Right atrium auricular region (tissue), 2 donors: ENCODE results near the gene ZNF778. TPM values are rescaled to one million over a fixed set of nuclear protein-coding genes. Genes with fewer than 3 reads are reported as not detected.

Experiments used
- DNase-seq: peaks from one replicate; pipeline ENCODE4 v3.0.0-alpha.2; 2019; ENCODE audit warnings: low spot score
- H3K27ac ChIP-seq, 2 donors: fragments of 200-600 bp; sonication (generic); 1 replicate in 1 of 2; 2 replicates in 1 of 2; pipeline ENCODE4 v1.5.1; 2016 to 2019
- H3K27me3 ChIP-seq, 2 donors: fragments of 200-600 bp; sonication (generic); one replicate each; pipeline versions ENCODE4 v1.5.1 to v1.6.0; 2017 to 2019
- H3K36me3 ChIP-seq: fragments of 200-600 bp; sonication (generic); one replicate; pipeline ENCODE4 v1.5.1; 2016
- H3K4me1 ChIP-seq, 2 donors: fragments of 200-600 bp; sonication (generic); one replicate each; pipeline versions ENCODE4 v1.5.1 to v1.6.0; 2017 to 2019
- H3K4me3 ChIP-seq, 2 donors: fragments of 200-600 bp; sonication (generic); 1 replicate in 1 of 2; 2 replicates in 1 of 2; pipeline ENCODE4 v1.5.1; 2017 to 2019; ENCODE audit warnings: mild to moderate bottlenecking in 1 of 2, moderate library complexity in 1 of 2
- H3K9me3 ChIP-seq, 2 donors: fragments of 200-600 bp; sonication (generic); one replicate each; pipeline ENCODE4 v1.5.1; 2019
- total RNA-seq, 2 donors: library from RNA; depleted of rRNA; stranded (reverse); fragments of >200 nt; gene quantifications; one replicate each; pipeline ENCODE4 v1.1.0, GENCODE V29; 2016
- TF ChIP-seq, protein P1 (sequence below), 2 donors: fragments of 200-600 bp; sonication (generic); IDR thresholded peaks; one replicate each; pipeline ENCODE4 v1.5.1; 2019; ENCODE audit warnings: antibody characterized with exemption in 2 of 2

The ZNF778 gene
- total RNA-seq, 2 donors from 2014 or later, result 5.7 to 8.0 TPM

DNA sequence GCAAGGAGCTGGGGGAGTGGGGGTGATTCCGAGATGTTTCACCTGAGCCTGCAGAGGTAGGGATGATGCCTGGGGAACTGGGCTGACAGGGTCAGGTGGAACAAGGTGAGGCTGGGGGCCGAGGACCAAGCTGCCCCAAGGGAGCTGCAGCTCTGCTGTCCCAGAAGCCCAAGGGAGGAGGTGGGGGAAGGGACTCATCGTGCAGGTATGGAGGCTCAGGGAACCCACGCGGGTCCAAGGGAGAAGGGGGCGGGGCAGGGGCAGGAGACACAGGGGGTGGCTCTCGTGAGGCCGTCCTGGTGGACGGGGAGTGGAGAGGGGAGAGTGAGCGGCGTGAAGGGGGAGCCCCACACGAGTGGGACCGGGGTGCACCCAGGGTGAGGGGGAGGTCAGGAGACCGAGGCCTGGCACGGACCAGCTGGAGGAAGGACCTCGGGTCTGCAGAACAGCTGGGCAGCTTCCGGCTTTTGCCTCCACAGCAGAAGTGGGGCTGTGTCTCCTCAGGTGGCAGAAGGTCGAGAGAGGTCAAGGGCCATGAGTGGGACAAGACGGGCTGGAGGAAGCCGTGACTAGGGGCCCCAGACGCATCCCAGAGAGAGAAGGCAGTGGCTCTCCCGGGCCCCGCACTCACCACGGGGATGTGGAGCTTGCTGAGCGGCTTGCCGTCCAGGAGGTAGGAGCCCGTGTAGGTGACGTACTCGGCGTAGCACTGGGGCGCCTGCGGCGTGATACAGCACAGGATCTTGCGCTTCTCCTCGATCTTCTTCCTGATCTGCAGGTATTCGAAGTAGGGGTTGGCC is 61.1 kb downstream of the ZNF778 start:
- TF ChIP-seq, protein P1, sequence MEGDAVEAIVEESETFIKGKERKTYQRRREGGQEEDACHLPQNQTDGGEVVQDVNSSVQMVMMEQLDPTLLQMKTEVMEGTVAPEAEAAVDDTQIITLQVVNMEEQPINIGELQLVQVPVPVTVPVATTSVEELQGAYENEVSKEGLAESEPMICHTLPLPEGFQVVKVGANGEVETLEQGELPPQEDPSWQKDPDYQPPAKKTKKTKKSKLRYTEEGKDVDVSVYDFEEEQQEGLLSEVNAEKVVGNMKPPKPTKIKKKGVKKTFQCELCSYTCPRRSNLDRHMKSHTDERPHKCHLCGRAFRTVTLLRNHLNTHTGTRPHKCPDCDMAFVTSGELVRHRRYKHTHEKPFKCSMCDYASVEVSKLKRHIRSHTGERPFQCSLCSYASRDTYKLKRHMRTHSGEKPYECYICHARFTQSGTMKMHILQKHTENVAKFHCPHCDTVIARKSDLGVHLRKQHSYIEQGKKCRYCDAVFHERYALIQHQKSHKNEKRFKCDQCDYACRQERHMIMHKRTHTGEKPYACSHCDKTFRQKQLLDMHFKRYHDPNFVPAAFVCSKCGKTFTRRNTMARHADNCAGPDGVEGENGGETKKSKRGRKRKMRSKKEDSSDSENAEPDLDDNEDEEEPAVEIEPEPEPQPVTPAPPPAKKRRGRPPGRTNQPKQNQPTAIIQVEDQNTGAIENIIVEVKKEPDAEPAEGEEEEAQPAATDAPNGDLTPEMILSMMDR (IDR thresholded peaks at IDR 0.05), result no peak
- Histone ChIP-seq H3K4me3 (no peak overlapping the region), H3K27me3 (no peaks in the 10 kb centered on the region), H3K36me3 (peaks cover 79% of the 10 kb centered on the region), H3K9me3 (no peaks in the 10 kb centered on the region), H3K4me1 (no peaks in the 10 kb centered on the region), H3K27ac (no peak overlapping the region)
- no peak for DNase-seq

DNA sequence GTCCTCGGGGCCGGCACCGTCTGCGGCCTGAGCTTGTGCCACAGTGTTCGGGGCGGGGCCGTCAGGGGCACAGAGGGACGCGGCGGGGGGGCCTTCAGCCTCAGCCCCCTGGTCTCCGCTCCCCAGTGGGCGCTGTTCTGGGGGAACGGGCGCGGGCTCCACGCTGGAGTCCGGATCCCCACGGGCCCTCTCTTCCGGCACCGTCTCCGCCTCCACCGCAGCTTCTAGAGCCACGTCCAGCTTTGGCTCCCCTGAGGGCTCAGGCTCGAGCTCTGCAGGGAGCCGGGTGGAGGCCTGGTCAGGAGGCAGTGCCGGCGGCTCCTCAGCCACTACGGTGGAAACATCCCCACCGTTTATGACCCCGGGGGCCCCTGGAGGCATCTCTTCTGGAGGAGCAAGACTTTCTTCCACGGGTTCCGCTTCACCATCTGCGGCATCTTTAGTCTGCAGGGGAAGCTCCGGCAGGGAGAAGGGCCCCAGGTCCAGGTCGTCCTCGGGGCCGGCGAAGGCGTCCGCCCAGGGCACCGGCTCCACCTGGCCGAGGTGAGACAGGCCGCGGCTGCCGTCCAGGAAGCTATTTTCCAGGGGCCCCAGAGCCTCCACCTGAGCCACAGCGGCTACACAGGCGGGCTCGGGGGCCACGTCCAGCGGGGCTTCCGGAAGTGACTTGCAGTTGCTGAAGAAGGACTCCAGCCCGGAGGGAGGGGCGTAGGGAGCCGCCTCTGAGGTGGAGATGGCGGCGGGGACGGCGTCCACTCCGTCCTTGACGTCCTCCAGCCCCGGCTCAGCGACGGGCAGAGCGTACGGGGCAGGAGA is 62.4 kb downstream of the ZNF778 start:
- TF ChIP-seq, protein P1 (IDR thresholded peaks at IDR 0.05), result no peak
- Histone ChIP-seq H3K36me3 (peaks cover 72% of the 10 kb centered on the region), H3K9me3 (no peaks in the 10 kb centered on the region), H3K4me1 (no peaks in the 10 kb centered on the region), H3K27ac (no peak overlapping the region), H3K4me3 (no peak overlapping the region), H3K27me3 (no peaks in the 10 kb centered on the region)
- DNase-seq, result no peak

DNA sequence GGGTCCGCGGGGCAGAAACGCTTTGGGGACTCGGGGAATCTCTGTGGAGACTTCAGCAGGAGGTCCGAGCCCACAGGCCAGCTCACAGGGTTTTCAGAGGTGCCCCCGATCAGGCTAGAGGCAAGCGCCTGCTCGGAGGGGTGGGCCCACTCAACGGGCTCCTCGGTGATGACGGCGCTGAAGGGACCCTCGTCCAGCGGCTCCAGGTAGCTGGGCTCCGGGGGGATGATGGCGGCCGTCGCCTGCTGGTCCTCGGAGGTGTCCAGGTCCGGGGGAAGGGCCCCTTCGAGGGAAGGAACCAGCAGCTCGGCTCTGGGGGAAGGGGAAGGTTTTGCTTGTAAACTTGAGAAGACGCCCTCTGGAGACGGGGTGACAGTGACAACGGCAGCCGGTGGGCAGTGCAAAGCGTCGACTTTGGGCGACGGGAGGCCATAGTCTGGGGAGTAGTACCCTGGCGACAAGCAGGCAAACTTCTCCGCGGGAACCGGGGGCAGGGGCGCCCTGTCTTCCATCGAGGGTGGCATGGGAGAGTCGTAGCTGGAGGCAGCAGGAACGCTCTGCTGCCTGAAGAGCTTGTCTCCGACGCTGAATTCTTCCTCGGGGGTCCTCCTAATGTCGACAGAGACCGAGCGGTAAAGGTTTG is 63.2 kb downstream of the ZNF778 start:
- no peak overlapping the region for H3K4me3 ChIP-seq
- peaks cover 72% of the 10 kb centered on the region for H3K36me3 ChIP-seq
- H3K27me3 ChIP-seq, result no peaks in the 10 kb centered on the region
- H3K4me1 ChIP-seq, result no peaks in the 10 kb centered on the region
- no peak for DNase-seq
- no peak overlapping the region for H3K27ac ChIP-seq
- TF ChIP-seq, protein P1 (IDR thresholded peaks at IDR 0.05), result no peak
- no peaks in the 10 kb centered on the region for H3K9me3 ChIP-seq

DNA sequence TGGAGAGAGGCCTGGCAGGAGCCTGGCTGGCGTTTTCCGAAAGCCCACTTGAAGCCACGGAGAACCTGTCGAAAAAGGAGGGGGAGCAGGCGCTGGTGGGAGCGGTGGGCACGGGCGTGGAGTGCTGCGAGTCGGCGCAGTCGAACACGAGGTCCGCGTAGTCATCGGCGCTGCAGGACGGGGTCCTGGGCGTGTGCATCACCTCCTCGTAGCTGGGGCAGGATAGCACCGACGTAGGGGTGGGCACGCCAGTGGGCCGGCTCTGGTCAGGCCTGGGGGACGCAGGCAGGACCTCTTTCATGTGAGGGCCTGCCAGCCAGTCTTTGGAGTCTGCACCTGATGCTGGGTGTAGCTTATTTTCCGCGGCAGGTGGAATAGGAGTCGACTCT is 63.7 kb downstream of the ZNF778 start:
- no peaks in the 10 kb centered on the region for H3K4me1 ChIP-seq
- TF ChIP-seq, protein P1 (IDR thresholded peaks at IDR 0.05), result no peak
- no peaks in the 10 kb centered on the region for H3K9me3 ChIP-seq
- no peak for DNase-seq
- H3K27ac ChIP-seq, result no peak overlapping the region
- peaks cover 72% of the 10 kb centered on the region for H3K36me3 ChIP-seq
- no peaks in the 10 kb centered on the region for H3K27me3 ChIP-seq
- H3K4me3 ChIP-seq, result no peak overlapping the region

DNA sequence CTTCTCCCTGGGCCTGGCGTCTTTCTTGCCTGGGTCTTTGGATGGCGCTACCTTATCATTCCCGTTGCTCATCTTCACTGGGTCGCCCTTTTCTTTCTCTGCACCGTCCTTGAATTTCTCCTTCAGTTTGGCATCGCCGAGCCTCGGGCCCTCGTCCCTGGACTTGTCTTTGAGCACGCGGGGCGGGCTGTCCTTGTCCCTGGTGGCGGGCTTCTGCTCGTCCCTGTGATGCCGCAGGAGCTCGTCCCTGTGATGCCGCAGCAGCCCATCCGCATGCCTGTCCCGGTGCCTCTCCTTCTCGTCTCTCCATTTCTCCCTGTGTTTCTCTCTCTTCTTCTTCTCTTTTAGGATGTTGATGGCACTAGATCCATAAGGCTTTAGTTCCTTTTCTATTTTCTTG is 64.3 kb downstream of the ZNF778 start:
- H3K4me1 ChIP-seq, result no peaks in the 10 kb centered on the region
- no peak for DNase-seq
- H3K27me3 ChIP-seq, result no peaks in the 10 kb centered on the region
- H3K36me3 ChIP-seq, result peaks cover 73% of the 10 kb centered on the region
- TF ChIP-seq, protein P1 (IDR thresholded peaks at IDR 0.05), result no peak
- no peak overlapping the region for H3K4me3 ChIP-seq
- no peak overlapping the region for H3K27ac ChIP-seq
- no peaks in the 10 kb centered on the region for H3K9me3 ChIP-seq
